GM12872 (cell line): ENCODE measurements around the gene TMIE.

ENCODE experiments used
- TF ChIP-seq, protein P1 (sequence below): IDR thresholded peaks from 3 replicates; pipeline ENCODE4 v1.5.1; 2011; ENCODE audit warnings: low read depth, mild to moderate bottlenecking, low read length, moderate library complexity; ENCODE audit not compliant: insufficient read depth

The TMIE gene

DNA sequence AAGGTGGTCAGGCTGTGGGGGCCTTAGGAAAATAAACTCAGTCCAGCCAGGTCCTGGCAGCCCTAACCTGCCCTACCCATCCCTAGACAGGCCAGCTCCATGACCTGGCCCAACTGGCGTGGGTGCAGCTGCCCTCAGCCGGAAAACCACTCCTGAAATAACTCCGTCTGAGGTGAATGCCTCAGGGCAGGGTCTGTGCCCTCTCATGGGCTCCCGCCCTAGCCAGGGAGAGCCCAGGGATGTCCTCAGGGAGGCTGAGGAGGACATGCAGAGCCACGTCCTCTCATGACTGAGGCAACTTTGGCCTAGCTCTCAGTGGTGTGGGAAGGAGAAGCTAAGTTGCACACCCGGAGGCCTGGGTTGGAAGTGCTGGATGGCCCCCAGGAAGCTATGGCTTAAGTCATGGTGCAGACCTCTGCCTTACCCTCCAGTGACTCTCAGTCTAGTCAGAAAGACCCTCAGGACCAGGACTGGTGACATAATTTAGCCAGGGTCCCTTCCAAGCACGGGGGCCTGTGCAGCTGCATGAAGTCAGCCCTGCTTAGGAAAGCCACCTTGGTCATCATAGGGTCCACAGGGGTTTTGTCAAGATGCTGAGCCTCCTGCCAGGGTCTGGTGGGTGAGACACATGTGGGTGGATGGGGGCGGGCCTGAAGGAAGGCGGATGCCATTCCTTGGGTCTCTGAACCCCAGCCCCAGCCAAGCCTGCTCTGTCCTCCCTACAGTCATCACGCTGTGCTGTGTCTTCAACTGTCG is 7.4 kb downstream of the TMIE start:
- TF ChIP-seq, protein P1, sequence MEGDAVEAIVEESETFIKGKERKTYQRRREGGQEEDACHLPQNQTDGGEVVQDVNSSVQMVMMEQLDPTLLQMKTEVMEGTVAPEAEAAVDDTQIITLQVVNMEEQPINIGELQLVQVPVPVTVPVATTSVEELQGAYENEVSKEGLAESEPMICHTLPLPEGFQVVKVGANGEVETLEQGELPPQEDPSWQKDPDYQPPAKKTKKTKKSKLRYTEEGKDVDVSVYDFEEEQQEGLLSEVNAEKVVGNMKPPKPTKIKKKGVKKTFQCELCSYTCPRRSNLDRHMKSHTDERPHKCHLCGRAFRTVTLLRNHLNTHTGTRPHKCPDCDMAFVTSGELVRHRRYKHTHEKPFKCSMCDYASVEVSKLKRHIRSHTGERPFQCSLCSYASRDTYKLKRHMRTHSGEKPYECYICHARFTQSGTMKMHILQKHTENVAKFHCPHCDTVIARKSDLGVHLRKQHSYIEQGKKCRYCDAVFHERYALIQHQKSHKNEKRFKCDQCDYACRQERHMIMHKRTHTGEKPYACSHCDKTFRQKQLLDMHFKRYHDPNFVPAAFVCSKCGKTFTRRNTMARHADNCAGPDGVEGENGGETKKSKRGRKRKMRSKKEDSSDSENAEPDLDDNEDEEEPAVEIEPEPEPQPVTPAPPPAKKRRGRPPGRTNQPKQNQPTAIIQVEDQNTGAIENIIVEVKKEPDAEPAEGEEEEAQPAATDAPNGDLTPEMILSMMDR, result peak; percentile 25; the same call in 1 of the 3 replicates

DNA sequence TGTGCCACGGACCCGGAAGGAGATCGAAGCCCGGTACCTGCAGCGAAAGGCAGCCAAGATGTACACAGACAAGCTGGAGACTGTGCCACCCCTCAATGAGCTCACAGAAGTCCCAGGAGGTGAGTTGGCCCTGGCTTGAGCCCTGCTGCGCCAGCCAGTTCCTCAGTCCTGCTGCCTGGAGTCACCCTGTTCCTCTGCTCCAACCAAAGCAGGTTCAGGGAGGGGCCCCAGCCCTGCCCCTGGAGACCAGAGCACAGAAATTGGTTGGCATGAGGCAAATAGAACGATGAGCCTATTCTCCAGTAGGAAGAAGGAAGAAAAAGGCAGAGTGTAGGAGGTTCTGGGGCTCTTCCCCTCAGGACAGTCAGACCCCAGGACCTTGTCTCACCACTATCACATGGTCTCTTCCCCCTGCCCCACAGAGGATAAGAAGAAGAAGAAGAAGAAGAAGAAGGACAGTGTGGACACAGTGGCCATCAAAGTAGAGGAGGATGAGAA is 8.0 kb downstream of the TMIE start:
- TF ChIP-seq, protein P1, result no peak

DNA sequence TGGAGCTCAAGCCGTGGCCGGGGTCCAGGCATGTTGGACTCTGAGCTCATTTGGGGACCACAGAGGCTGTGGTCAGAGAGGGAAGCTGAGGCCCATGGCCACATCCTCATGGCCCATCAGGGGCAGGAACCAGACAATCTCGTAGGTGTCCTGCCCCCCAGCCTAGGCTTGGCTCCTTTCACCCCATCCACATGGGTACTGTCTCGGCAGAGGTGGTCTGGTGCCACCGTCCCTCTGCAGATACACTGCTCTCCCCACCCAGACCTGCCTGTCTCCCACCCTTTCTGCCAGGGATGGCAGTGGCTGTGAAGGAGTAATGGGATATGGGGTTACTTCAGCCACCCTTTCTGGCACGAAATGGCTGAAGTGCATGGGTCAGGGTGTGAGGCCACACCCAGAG is 8.5 kb downstream of the TMIE start:
- TF ChIP-seq, protein P1, result no peak

DNA sequence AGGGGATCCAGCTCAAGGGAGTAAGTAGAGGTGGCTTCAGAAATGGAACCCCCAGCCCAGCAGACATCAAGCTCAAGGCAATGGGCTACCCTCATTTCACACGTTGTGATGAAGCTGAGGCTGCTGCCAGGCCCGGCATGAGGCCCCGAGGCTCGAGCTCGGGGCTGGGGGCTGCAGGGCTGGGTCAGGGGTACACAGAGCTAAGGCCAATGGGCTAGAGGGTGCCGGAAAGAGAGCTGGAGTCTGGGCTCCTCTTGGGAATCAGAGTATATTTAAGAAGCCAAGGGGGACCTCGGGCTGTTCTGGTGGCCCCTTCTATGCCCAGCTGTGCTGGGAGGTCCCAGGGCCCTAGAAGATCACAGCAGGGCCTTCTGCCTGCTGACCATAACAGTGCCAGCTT is 9.0 kb downstream of the TMIE start:
- TF ChIP-seq, protein P1, result no peak

DNA sequence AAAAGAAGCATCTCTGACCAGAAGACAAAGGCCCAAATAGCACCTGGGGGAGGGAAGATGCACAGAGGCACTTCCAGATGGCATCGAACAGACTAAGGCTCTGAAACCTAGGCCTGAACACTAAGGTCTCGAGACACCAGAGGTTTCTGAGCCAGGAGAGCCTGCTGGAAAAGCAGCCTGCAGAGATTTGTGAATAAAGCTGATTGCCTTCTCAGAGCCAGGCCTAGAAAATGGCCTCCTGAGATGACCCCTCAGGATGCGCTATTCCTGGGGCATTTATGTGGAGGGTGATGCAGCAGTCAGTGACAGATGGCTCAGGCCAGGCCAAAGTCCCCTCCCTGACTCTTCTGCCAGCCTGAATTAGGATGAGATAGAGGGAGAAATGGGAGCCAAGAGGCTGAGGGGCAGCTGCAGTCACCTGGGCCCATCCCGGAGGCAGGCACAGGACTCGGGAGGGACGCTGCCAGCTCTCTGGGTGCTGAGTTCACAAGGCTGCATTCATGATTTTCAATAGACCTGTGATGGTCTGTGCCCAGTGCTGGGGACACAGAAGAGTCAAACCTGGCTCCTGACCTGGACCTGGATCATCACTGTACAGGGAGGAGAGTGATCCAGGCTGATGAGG is 9.6 kb downstream of the TMIE start:
- TF ChIP-seq, protein P1, result no peak

DNA sequence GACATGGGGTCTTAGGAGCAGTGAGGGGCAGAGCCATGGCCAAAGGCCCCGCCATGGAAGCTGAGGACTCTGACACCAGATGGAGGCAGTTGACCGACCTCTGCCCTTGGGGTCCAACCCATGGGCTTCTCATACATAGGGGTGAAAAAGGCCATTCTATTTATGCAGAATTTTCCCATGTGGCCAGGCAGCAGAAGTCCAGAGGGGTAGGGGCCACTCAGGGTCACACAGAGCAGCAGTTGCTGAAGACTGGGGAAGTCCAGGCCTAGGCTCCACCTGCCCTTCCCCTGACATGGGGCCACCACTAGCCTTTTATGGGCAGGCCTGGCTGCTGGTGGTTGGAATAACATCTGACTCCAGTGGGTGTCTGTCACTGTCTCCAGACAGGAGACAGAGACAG is 10.1 kb downstream of the TMIE start:
- TF ChIP-seq, protein P1, result no peak

DNA sequence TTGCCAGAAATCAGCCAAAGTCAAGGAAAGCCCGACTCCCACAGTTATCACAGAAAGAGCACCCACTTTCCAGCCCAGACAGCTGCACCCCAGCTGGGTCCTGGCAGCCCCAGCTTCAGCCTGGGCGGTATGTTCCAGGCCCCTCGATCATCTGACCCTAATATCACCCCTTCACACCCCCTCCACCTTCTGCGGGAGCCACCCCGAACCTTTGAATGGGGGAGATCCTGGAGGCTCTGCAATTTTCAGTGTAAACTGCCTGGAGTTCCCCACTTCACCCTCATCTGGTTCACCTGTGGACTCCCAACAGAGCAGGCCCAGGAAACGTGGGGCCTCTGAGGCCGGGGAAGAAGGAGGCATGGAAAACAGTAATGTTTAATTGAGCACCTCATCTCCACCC is 10.6 kb downstream of the TMIE start:
- TF ChIP-seq, protein P1, result no peak
